Colonic mucosa (tissue), 4 donors: ENCODE measurements around the gene FRAT2. TPM values are rescaled to one million over a fixed set of nuclear protein-coding genes. Genes with fewer than 3 reads are reported as not detected.
A peak's percentile ranks its signal among the peaks of the same experiment; 100 is the strongest.
"Not testable (repeated sequence)": the region's sequence is repeated elsewhere in the genome, so short reads cannot be mapped to it uniquely, and the experiment has no call there.

Experiments used
- DNase-seq: peaks from one replicate; pipeline ENCODE4 v3.0.0-alpha.2; 2020
- H3K27ac ChIP-seq: fragments of 200-600 bp; one replicate; pipeline ENCODE4 v1.8.0; 2021
- H3K27me3 ChIP-seq: fragments of 200-600 bp; one replicate; pipeline ENCODE4 v1.8.0; 2021
- H3K36me3 ChIP-seq: fragments of 200-600 bp; one replicate; pipeline ENCODE4 v1.8.0; 2021
- H3K4me1 ChIP-seq: fragments of 200-600 bp; one replicate; pipeline ENCODE4 v1.8.0; 2021; ENCODE audit warnings: mild to moderate bottlenecking
- H3K4me3 ChIP-seq: fragments of 200-600 bp; one replicate; pipeline ENCODE4 v1.8.0; 2021
- H3K9ac ChIP-seq, 2 donors: one replicate each; pipeline ENCODE4 v1.7.0; 2013; ENCODE audit warnings: control low read depth in 2 of 2, low read depth in 2 of 2, low read length in 2 of 2
- H3K9me3 ChIP-seq: fragments of 200-600 bp; one replicate; pipeline ENCODE4 v1.8.0; 2021
- CTCF ChIP-seq: fragments of 200-600 bp; IDR thresholded peaks from one replicate; pipeline ENCODE4 v1.8.0; 2022; ENCODE audit warnings: antibody characterized with exemption, mild to moderate bottlenecking
- intact Hi-C: fragments of 100-400 bp; cut with DNase I; formaldehyde crosslinking; loops from one replicate; pipeline ENCODE4 v1.14.1; 2022
- total RNA-seq, 2 donors: library from RNA; stranded (reverse); fragmentation: NEBNext Ultra II Directional in 1 of 2; extraction: Animal tissue kit (Norgen Biotek cat#: 25700) in 1 of 2; gene quantifications; one replicate each; pipeline ENCODE4 v1.2.1, GENCODE V29; 2021
- donor health status: healthy.
- donor health status: DM: no; HTN: no; CAD: no.
- donor health status: DM: no; HTN: no; CAD: no.

FRAT2 gene
- total RNA-seq, 2 donors from 2014 or later = 34.3 to 53.1 TPM

- H3K36me3 ChIP-seq = no peaks in the 10 kb centered on the region
- peak within 1 kb of the TSS; percentile 72 for H3K4me3 ChIP-seq
- H3K4me1 ChIP-seq = no peaks in the 10 kb centered on the region
- no peaks in the 10 kb centered on the region for H3K9me3 ChIP-seq
- no peaks in the 10 kb centered on the region for H3K27me3 ChIP-seq
- peak within 1 kb of the TSS; percentile 98 for H3K27ac ChIP-seq
- intact Hi-C loops = loop anchor here (5.0 kb wide), 1 partner anchor 40 kb away; the partner anchor contains the start of gene FRAT2
- H3K9ac ChIP-seq = peak within 1 kb of the TSS; percentile 79 to 89
- DNase-seq = peak; percentile 96
- TF ChIP-seq CTCF = no peak
Measured at GRCh38 chr10:97292097-97292861, 42.2 kb downstream of the FRAT2 start, which contains the start of gene ARHGAP19. ARHGAP19 (minus strand) TSS chr10:97292637; CDS start chr10:97292627, 10 bp downstream.

- no peaks in the 10 kb centered on the region for H3K4me1 ChIP-seq
- TF ChIP-seq CTCF = no peak
- no peaks in the 10 kb centered on the region for H3K36me3 ChIP-seq
- H3K9ac ChIP-seq = peak overlapping the region; percentile 79 to 89
- intact Hi-C loops = loop anchor here (5.0 kb wide), 1 partner anchor 41 kb away; the partner anchor contains the start of gene FRAT2
- peak overlapping the region; percentile 72 for H3K4me3 ChIP-seq
- H3K27ac ChIP-seq = peak overlapping the region; percentile 98
- peak; percentile 22 for DNase-seq
- H3K9me3 ChIP-seq = no peaks in the 10 kb centered on the region
- H3K27me3 ChIP-seq = no peaks in the 10 kb centered on the region
Measured at GRCh38 chr10:97291357-97292096, 43.0 kb downstream of the FRAT2 start.

- not testable (repeated sequence) for H3K4me3 ChIP-seq, H3K36me3 ChIP-seq, DNase-seq, H3K9me3 ChIP-seq, H3K4me1 ChIP-seq, H3K27me3 ChIP-seq, H3K9ac ChIP-seq
- H3K27ac ChIP-seq = peak overlapping the region; percentile 98
- intact Hi-C loops = loop anchor here (5.0 kb wide), 1 partner anchor 42 kb away; the partner anchor contains the start of gene FRAT2
Measured at GRCh38 chr10:97290576-97291356, 43.8 kb downstream of the FRAT2 start.

GRCh38 chr10:97290076-97290475, 44.5 kb downstream of the FRAT2 start:
- H3K4me1 ChIP-seq, H3K9me3 ChIP-seq, DNase-seq, H3K27ac ChIP-seq, H3K36me3 ChIP-seq, H3K9ac ChIP-seq, H3K27me3 ChIP-seq, H3K4me3 ChIP-seq: not testable (repeated sequence)
- intact Hi-C loops = loop anchor here (5.0 kb wide), 1 partner anchor 42 kb away; the partner anchor contains the start of gene FRAT2

Other genes with a start within 250 kb of the FRAT2 start
- gene SLIT1, start 148.8 kb downstream of the FRAT2 start, total RNA-seq = under 1 TPM; 0.17 to 0.24 TPM
- 1 to 10 TPM; 8.0 to 9.8 TPM for gene ARHGAP19, start 42.1 kb downstream of the FRAT2 start, total RNA-seq
- gene FRAT1, start 15.5 kb downstream of the FRAT2 start, total RNA-seq = 1 to 10 TPM; 5.0 to 6.1 TPM
- 10 to 100 TPM; 11.5 to 30.4 TPM for gene RRP12, start 66.6 kb upstream of the FRAT2 start, total RNA-seq
- gene PGAM1, start 91.5 kb upstream of the FRAT2 start, total RNA-seq = 100 to 1,000 TPM; 392 to 453 TPM
- gene EXOSC1, start 111.3 kb upstream of the FRAT2 start, total RNA-seq = 10 to 100 TPM; 22.5 to 35.5 TPM
- 10 to 100 TPM; 31.4 to 57.0 TPM for gene ZDHHC16, start 111.4 kb upstream of the FRAT2 start, total RNA-seq
- gene MMS19, start 163.7 kb upstream of the FRAT2 start, total RNA-seq = 10 to 100 TPM; 43.7 to 62.2 TPM
- gene UBTD1, start 164.2 kb upstream of the FRAT2 start, total RNA-seq = 1 to 10 TPM; 1.8 to 3.2 TPM
- under 1 TPM in 1 of 2 donors, not detected in 1; 0.24 TPM for gene ANKRD2, start 238.1 kb upstream of the FRAT2 start, total RNA-seq
- under 1 TPM in 1 of 2 donors, not detected in 1; 0.49 TPM for gene HOGA1, start 249.7 kb upstream of the FRAT2 start, total RNA-seq